ENCODE data around the gene MYF5. TPM values are rescaled to one million over a fixed set of nuclear protein-coding genes. Genes with fewer than 3 reads are reported as not detected.
A peak's percentile ranks its signal among the peaks of the same experiment; 100 is the strongest.

MYF5 gene
- total RNA-seq, 1 donor from 2014 or later = not detected

DNA sequence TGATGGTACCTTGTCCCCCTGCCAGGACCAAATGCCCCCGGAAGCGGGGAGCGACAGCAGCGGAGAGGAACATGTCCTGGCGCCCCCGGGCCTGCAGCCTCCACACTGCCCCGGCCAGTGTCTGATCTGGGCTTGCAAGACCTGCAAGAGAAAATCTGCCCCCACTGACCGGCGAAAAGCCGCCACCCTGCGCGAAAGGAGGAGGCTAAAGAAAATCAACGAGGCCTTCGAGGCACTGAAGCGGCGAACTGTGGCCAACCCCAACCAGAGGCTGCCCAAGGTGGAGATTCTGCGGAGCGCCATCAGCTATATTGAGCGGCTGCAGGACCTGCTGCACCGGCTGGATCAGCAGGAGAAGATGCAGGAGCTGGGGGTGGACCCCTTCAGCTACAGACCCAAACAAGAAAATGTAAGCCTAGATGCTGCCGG, 8.9 kb upstream of the MYF5 start:
- no peak for DNase-seq (ENCODE audit: low read depth in 2 of 2)

DNA sequence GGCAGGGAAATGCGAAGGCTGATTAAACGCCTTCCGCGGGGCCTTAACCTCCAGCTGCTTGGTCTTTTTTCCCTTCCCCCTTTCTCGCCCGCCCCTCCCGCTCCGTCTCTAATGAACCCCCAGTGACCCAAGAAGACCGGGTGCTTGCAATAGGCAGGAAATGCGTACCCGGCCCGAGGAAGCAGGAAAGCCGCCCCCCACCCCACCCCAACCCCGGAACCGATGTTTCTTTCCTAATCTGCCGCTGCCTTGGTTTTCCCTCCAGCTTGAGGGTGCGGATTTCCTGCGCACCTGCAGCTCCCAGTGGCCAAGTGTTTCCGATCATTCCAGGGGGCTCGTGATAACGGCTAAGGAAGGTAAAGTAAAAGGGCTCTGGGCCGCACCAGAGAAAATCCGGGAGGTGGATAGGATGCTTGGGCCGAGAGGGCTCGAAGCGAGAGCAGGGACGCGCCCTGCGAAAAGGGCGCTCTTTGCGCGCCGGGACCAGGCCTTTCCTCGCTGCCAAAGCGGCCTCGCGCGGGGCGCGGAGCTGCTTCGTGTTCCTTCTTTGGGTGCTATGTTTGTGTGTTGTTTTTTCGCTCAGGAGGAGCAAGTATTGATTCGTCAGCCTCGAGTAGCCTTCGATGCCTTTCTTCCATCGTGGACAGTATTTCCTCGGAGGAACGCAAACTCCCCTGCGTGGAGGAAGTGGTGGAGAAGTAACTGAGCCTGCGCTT, 8.3 kb upstream of the MYF5 start:
- DNase-seq (ENCODE audit: low read depth in 2 of 2) = no peak

DNA sequence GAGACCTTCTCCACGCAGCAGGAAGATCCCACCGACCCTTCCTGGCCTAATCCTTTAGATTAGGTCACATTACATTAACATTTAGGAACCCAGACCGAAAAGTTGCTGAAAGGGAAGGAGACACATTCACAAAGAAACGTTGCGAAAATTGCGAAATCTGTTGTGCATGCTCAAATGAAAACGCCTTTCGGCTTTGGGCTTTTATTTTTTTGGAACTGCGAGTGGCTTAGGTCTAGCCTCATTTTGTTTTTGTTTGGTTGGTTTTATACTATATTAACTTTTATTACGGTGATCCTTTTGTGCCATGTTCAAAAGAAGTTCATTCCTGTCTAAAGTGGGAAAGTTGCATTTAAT, 7.8 kb upstream of the MYF5 start:
- DNase-seq (ENCODE audit: low read depth in 2 of 2) = no peak

DNA sequence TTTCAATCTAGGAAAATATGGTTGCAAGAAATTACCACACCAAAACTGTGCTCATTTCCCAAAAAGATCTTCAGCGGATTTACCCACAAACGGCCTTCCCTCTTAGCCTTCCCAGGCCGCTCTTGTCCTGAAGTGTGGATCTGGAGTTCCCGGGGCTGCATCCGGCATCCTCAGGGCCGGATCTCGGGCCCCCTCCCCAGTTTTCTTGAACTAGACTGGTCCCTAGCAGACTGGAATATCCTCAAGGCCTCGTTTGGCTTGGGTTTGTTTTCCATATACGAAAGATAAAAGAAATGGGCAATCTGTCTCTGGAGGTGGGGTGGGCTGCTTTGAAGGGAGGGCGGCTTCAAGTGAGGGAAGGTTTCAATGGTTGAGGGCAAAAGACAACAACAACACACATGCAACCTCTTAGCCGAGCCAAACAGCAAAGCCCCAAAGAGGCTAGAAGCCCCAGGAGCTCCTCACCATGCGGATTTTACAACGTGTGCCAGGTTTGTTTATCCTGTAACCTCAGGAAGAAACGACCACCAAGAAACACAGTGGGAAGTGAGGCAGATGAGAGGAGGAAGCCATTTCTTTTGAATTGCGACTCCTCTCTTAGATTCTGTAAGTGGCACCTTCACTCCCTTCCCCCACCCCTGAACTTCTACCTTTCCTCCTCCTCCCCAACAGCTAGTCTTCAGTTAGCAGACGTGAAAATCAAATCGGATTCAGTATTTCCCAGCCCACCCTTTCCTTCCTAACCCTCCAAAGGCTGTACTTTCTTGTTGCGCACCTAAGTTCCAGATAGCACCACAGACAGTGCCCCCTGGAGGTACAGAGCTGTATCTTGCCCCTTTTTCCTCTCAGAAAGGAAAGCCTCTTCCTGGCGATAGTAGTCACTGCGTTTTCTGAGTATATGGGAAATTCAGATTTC, 6.6 kb upstream of the MYF5 start:
- DNase-seq (ENCODE audit: low read depth in 2 of 2) = no peak

DNA sequence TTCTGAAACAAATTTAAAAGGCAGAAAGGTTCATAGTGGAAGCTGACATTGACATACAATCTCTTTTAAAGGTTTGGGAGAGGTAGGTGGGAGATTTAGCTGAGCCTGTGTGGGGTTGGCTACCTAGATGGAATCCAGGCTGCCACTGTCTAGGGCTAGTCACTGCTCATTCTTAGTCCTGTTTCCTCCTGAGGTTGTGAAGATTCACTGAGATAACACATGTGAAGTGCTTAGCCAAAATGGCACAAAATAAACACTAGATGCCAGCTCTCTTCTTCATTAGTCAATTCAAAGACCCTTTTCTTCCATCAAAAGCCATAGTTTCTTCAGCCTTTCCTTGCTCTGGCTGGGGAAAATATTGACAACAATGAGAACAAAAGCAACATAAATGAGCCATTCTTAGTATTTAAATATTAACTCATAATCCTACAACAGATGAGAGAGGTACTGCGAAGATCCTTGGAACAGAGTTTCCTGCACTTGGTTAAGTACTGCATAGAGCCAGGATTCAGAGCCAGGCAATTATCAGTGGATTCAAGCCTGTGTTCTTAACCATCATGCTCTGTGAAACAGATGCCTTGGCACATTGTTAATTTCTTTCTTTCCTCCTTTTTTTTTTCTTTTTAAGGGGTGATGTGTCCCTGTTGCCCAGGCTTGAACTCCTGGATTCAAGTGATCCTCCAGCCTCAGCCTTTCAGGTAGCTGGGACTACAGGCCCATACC, 5.8 kb upstream of the MYF5 start:
- DNase-seq (ENCODE audit: low read depth in 2 of 2) = no peak

DNA sequence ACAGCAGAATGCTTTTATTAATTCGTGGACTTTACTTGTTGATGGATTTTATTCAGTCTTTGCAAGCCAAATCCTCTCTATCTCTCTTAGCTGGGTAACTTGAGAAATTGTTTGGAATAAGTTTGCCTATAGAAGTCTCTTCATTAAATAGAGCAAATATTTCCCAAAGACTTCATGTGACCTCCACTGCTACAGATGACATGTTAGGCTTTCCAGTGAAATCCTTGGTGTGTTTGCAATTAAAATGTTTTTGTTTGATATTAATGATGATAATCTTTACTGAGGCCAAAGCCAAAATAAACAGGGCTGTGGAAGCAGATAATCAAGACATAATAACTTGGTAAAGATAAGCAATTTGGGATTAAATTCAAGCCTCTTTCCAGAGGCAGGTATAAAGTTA, 4.8 kb upstream of the MYF5 start:
- DNase-seq (ENCODE audit: low read depth in 2 of 2) = no peak

DNA sequence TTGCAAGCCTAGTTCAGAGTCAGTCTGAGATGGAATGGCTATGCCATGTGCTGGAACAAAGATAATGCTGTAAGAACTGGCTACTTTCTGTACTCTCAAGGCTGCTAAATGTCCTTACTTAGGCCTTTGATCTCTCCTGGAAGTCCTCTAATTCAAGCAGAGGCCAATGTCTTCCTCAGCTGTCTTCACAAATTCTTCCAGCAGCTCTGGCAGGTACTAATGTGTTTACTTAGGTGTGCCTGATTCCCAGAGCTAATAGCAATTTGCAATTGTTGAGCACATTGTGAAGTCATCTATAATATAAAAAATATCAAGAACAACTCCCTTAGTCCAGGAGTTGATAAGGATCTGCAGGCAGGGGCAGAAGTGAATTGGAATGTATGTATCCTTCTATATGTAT, 3.8 kb upstream of the MYF5 start:
- DNase-seq (ENCODE audit: low read depth in 2 of 2) = no peak

DNA sequence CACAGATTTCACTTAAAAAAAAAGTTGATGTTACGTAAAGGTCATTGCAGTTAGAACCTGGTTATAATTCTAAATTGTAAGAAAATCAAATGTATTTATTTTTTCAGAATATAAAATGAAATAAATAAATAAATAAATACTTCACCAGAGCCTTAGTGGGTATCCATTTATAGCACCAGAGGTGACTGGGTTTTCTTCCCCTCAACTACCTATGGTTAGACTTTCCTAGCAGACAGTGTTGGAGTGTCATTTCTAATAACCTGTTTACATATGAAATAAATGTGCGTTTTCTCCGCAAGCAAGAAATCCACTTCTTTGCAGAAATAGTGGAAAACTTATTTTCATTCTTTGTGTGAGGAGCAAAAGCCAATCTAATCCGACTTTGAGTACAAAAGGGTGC, 3.3 kb upstream of the MYF5 start:
- no peak for DNase-seq (ENCODE audit: low read depth in 2 of 2)

DNA sequence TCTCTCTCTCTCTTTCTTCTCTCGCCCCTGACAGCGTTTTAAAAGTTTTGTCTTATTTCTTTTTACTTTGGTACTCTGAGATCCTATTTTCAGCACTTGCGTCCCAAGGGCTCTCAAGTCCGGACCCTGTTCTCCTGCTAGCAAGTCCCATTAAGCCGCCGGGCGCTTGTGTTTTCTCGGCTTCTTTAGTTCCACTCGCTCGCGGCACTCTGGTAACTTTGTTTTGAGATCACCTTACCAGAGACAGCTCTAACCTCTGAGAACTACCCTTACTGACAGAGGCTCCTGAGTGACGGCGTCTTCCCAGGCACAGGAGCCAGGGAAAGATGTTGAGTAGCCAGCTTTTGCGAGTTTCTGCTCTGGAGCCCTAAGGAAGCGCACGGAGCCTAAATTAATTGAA, 2.7 kb upstream of the MYF5 start:
- DNase-seq (ENCODE audit: low read depth in 2 of 2) = no peak

DNA sequence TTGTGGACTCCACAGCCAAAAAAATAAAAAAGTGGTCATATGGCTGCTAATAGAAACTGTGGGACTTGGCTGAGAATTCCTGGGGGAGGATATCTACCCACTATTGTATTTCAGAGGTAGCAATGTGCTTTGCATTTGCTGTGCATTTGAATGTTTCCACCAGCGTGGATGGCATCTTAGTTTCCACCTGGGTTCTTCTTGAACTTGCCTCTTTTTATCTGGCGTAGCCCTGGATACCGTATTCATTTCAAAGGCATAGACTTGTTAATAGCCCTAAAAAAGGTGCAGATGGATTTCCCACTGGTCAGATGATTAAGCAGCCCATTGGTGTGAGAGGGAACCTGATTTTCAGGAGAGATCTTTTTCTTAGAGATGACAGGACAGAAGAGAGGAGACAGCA, 1.9 kb upstream of the MYF5 start:
- DNase-seq (ENCODE audit: low read depth in 2 of 2) = no peak

DNA sequence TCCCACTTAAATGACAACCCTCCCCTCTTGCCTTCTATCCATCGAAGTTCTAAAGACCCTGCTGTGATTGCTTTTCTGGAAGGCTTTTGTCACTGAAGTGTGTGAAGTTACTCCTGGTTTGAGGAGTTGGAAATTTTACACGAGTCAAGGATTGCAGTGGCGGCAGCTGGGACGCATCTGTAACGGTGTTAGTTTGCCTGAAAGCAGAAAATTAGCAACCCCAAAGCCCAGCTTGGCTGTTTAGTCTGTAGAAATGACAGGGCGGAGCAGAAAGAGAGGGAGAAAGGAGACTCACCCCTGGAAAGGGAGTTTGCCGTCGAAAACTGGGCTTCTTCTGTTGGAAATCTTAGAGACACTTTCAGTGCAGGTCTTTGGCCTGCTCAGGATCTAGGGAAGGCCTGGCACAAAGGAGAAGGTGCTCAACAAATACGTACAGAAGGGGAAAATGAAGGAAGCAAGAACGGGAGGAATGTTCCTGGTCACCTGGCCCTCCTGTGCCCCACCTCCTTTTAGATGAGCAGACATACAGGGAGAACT, 931 bp upstream of the MYF5 start:
- no peak for DNase-seq (ENCODE audit: low read depth in 2 of 2)

DNA sequence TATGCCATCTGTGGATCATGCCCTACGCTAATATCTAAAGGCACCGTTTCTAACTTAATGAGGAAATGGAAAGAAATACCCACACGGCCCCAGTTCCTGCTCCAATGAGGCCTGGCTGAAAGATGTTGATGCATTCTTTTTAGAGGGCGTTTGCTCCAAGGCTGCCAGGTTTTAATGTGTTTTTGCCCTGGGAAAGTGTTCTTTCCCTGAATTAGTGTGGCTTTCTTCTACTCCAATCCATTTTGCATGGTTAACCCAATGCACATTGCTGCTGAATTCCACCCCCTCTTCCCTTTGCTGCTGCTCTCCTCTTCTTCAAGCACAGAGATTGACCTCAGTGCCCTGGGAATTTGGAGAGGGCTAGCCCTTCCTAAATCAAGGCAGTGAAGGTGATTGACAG, 1.1 kb downstream of the MYF5 start:
- DNase-seq (ENCODE audit: low read depth in 2 of 2) = no peak

DNA sequence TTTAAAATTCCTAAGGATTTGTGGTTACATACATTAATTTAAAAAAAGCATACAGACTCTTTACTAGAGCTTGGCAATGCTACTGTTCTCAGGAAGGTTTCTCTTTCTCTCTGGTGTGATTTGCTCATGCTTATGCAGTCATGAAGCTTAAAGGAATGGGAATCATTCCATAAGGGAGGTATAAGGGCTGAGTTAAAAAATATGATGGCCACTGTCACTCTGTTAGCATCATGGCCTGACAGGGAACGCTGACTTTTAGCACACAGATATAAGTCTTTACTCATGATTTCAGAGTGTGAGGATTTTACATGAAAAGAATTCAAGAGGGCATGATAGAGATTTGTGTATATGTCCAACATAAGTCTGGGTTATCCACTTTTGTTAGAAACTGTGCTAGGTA, 3.8 kb downstream of the MYF5 start:
- DNase-seq (ENCODE audit: low read depth in 2 of 2) = no peak

DNA sequence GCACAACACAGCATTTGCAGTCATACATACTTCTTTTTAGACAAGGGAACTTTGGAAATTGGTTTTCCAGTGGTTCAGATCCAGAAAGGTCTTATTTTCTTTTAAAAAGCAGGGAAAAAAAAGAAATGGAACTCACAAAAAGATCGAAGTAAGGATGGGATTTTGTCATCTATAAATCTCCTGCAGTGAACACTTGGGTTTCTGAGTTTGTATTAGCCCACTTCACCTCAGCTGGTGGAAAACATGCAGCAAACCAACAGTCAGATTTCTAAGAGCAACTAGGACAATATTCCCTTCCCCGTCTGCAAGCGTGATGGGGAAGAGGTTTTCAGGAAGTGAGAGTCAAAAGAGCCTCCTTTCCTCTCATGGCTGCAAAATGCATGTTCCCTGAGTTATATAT, 4.6 kb downstream of the MYF5 start:
- no peak for DNase-seq (ENCODE audit: low read depth in 2 of 2)

DNA sequence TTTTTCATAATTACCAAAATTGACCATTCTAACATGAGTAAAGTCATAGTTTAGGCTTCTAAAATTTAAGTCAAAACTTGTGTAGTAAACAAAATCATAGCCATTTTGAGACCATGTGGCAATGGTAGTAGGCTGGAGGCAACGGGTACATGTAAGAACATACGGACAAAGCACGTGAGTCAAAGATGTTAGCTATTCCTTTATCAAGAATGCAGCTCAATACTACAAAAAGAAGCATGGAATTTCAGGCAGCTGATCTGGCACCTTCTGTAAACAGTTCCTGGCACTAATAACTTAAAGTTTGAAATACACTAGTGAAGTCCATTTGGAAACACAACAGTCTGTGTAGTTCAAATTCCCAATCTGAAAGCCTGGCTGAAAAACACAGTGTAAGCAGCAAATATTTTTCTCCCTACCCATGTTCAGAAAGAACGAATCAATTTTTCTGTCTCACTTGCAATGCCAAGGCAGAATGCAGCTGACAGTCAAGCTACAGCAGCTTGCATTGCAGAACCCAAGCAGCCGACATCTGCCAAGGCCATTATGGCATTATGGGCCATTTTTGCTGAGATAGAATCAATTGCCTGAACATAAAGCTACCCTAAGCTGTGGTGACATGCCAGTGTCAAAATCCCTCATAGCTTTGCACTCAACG, 29.3 kb downstream of the MYF5 start:
- no peak for DNase-seq (ENCODE audit: low read depth in 2 of 2)

DNA sequence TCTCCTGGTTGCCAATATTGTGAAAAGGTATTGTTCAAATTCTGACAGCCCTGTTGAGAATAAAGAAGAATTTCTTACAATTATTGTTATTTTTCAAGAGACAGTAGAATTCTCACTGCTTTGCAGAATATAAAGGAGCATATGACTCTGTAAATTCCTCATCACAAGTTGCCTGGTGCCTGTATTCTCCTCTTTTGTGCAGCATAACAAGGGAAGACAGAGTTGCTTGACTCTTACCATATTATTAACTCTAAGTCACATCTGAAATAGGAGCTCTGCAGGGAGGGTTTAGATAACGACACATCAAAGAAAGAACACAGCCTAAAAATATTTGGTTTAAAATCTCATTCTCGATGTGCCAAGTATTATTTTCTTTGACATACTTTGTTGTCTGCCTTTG, 31.1 kb downstream of the MYF5 start:
- no peak for DNase-seq (ENCODE audit: low read depth in 2 of 2)

DNA sequence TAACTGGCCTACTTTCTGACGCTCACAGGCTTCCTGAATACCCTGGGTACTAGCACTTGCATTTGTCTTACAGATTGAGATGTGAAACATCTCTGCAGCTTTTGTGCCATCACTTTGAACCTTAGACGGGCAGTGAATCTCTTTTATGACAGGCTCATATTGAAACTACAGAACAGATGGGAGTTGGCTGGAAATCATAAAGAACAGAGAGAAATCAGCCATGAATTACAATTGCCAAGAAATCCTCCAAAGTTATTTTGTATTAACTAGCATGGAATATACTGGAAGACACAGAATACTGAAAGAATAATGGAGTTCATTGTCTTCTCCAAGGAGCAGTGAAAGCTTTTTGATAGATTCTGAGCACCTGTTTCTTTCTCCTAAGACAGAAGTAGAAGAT, 32.7 kb downstream of the MYF5 start:
- no peak for DNase-seq (ENCODE audit: low read depth in 2 of 2)

DNA sequence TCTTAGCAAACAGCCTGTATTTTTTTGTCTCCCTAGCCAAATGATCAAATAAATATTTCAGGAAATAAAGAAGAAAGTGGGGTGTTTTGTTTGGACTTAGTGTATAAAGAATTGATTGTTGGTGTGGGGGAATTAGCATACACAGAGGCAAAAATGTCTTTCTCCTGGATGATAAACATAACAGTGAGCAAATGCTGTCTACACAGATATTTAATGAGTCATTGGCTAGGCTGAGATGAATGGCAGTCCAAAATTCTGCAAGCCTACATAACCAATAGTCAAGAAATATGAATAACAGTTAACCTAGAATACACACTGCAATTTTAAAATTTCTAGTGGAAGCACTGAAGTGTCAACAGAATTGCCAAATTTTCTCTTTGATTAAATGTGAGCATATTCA, 35.8 kb downstream of the MYF5 start:
- DNase-seq (ENCODE audit: low read depth in 2 of 2) = no peak

DNA sequence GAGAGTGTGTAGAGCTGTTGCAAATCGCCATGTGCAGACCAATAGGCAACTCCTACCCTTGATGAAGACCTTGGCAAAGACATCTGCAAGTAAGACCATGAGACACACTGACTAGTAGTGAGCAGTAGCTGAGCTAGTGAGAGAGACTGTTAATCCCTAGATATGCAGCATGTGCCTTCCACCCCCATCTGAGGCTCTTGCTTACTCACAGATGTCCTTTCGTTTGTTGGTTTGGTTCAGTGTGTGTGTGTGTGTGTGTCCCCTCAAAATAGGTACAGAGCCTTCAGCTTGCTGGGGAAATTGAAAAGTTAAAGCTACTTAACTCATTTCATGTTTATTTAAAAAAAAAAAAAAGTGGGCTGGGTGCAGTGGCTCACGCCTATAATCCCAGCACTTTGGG, 37.6 kb downstream of the MYF5 start:
- no peak for DNase-seq (ENCODE audit: low read depth in 2 of 2)

DNA sequence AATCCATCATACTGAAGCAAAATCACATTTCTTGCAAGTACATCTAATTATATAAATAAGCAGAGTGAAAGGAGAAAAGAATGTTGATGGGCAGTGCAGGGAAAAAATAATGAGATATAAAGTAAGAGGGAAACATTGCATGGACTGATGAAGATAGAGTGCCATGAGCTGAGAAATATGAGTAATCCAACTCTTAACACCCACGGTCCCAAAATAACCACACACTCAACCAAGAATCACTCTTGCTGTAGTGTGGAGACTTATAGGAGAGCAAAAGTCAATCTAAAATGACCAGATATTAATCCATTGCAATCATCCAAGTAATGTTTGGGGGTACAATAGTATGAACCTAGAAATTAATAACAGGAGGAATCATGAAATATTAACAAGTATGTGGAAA, 40.2 kb downstream of the MYF5 start:
- DNase-seq (ENCODE audit: low read depth in 2 of 2) = no peak

DNA sequence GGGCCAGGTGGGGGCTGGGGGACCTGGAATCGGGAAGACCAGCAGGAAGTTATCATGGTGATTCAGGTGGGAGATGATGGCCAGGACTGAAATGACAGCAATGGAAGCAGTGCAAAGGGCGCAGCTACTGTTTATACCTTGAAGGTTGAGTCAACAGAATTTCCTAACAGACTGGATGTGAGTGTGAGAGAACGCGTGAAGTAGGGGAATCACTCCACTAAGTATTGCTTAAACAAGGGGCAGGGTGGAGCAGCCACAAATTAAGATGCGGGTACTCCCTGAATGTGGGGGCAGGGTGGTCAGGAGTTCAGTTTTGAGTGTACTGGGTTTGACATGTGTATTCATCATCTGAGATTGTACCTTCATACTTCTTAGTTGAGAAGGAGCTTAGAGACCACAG, 45.1 kb downstream of the MYF5 start:
- no peak for DNase-seq (ENCODE audit: low read depth in 2 of 2)

DNA sequence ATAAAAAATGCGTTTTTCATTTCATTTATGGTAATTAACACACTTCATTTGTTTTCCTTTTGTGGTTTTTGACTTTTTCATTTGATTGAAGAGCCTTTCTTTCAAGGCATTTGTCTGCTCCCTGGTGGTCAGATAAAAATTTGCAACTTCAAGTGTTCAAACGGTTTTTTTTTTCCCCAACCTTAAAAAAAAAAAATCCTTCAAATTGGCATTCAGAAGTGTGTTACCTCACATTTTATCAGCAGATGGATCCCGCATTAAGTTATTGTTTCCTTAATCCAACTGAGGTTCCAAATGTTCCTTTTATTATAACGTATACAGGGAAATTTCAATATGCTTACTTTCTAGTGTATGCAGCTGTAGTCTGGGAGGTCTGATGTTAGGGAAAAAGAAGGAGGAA, 47.2 kb downstream of the MYF5 start:
- DNase-seq (ENCODE audit: low read depth in 2 of 2) = peak; percentile 56 to 60
